Endothelial cell of umbilical vein (primary cell): ENCODE measurements around the gene PRTN3. TPM values are rescaled to one million over a fixed set of nuclear protein-coding genes. Genes with fewer than 3 reads are reported as not detected.

ENCODE experiments used
- BruUV-seq: library from RNA; stranded (reverse); fragments of 400-500 nt; replicated peaks from 2 replicates; lab custom pipeline; 2021; lab: Mats Ljungman, UMichigan
- CTCF ChIA-PET: fragments of 300-600, 350-600 bp; sonication (Branson Sonifier 250); formaldehyde crosslinking; loops from one replicate; lab custom pipeline; 2021; ENCODE audit warnings: antibody characterized with exemption, inconsistent platforms; lab: Charles Lee
- POLR2A ChIA-PET: fragments of 300-600, 350-600 bp; sonication (Branson Sonifier 250); formaldehyde crosslinking; loops from one replicate; lab custom pipeline; 2021; ENCODE audit warnings: antibody characterized with exemption, inconsistent platforms; lab: Charles Lee
- DNase-seq: peaks from one replicate; pipeline ENCODE4 v3.0.0-alpha.2; 2011; ENCODE audit warnings: low read depth, low spot score
- FAIRE-seq: peaks from 2 replicates; lab custom pipeline; 2011; peaks lifted over from hg19 to GRCh38; lab: Jason Lieb, UNC
- H2AFZ ChIP-seq: 2 replicates; pipeline ENCODE4 v1.6.0; 2012; ENCODE audit warnings: low read depth, low read length, control low read depth, inconsistent platforms
- H3K27ac ChIP-seq: 2 replicates; pipeline ENCODE4 v1.5.1; 2011; ENCODE audit warnings: low read depth, mild to moderate bottlenecking, control low read depth, low read length, moderate library complexity; ENCODE audit not compliant: insufficient read depth
- H3K27me3 ChIP-seq, 2 experiments: 2 replicates each; pipeline versions ENCODE4 v1.6.0 to v1.6.1; 2011; ENCODE audit warnings: low read length in 2 of 2, mixed read lengths in 1 of 2; ENCODE audit not compliant: control insufficient read depth in 2 of 2, insufficient read depth in 2 of 2
- H3K36me3 ChIP-seq, 2 experiments: 2 replicates in 1 of 2; 3 replicates in 1 of 2; pipeline ENCODE4 v1.5.1; 2011; ENCODE audit warnings: low read length in 2 of 2, mild to moderate bottlenecking in 1 of 2, moderate library complexity in 1 of 2; ENCODE audit not compliant: control insufficient read depth in 2 of 2, insufficient read depth in 2 of 2; ENCODE audit errors: extremely low read depth in 1 of 2
- H3K4me1 ChIP-seq: 3 replicates; pipeline ENCODE4 v1.5.1; 2011; ENCODE audit warnings: mild to moderate bottlenecking, low read length; ENCODE audit not compliant: control insufficient read depth, insufficient read depth; ENCODE audit errors: extremely low read depth
- H3K4me2 ChIP-seq: 2 replicates; pipeline ENCODE4 v1.6.1; 2011; ENCODE audit warnings: low read length, control low read depth, mixed read lengths; ENCODE audit not compliant: insufficient read depth
- H3K4me3 ChIP-seq, 3 experiments: fragments of 200-600 bp in 1 of 3; sonication (generic), shearing (Covaris generic) in 1 of 3; replicated peaks in 1 of 3; 2 replicates each; pipeline ENCODE4 v1.5.1; 2011 to 2016; ENCODE audit warnings: control low read depth in 3 of 3, low read length in 3 of 3, mild to moderate bottlenecking in 2 of 3, inconsistent platforms in 1 of 3, low read depth in 1 of 3, moderate library complexity in 1 of 3; ENCODE audit not compliant: insufficient read depth in 1 of 3
- H3K79me2 ChIP-seq: 2 replicates; pipeline ENCODE4 v1.6.0; 2012; ENCODE audit warnings: low read length, inconsistent platforms; ENCODE audit not compliant: control insufficient read depth, insufficient read depth
- H3K9ac ChIP-seq: replicated peaks from 2 replicates; pipeline ENCODE3; 2011; ENCODE audit warnings: low read length, control low read depth; ENCODE audit not compliant: insufficient read depth; ENCODE audit errors: extremely low read depth
- H3K9me1 ChIP-seq: replicated peaks from 3 replicates; pipeline ENCODE4 v1.6.0; 2011; ENCODE audit warnings: mild to moderate bottlenecking, low read length; ENCODE audit not compliant: control insufficient read depth, insufficient read depth; ENCODE audit errors: extremely low read depth
- H3K9me3 ChIP-seq: replicated peaks from 2 replicates; pipeline ENCODE4 v1.5.1; 2012; ENCODE audit warnings: low read length, inconsistent platforms; ENCODE audit not compliant: control insufficient read depth, insufficient read depth
- H4K20me1 ChIP-seq: replicated peaks from 2 replicates; pipeline ENCODE3; 2011; ENCODE audit warnings: mild to moderate bottlenecking, low read length; ENCODE audit not compliant: control insufficient read depth, insufficient read depth; ENCODE audit errors: extremely low read depth
- EZH2 ChIP-seq: IDR thresholded peaks from 2 replicates; pipeline ENCODE4 v1.6.1; 2012; ENCODE audit warnings: borderline replicate concordance, low read depth, mild to moderate bottlenecking, moderate library complexity, low read length, inconsistent platforms; ENCODE audit not compliant: severe bottlenecking
- FOS ChIP-seq: IDR thresholded peaks from 2 replicates; pipeline ENCODE4 v1.6.1; 2011; ENCODE audit warnings: mild to moderate bottlenecking, low read length, moderate library complexity, borderline replicate concordance; ENCODE audit not compliant: insufficient read depth
- GATA2 ChIP-seq: IDR thresholded peaks from 2 replicates; pipeline ENCODE4 v1.7.0; 2011; ENCODE audit warnings: low read depth, mild to moderate bottlenecking, moderate library complexity, mixed read lengths, low read length; ENCODE audit not compliant: insufficient read length, insufficient read depth
- JUN ChIP-seq: IDR thresholded peaks from 2 replicates; pipeline ENCODE4 v1.6.1; 2011; ENCODE audit warnings: borderline replicate concordance, low read depth; ENCODE audit not compliant: insufficient read length, insufficient read depth
- MYC ChIP-seq: IDR thresholded peaks from one replicate; pipeline ENCODE4 v1.6.1; 2011; ENCODE audit warnings: mild to moderate bottlenecking, low read depth, low read length
- POLR2A ChIP-seq: IDR thresholded peaks from 2 replicates; pipeline ENCODE4 v1.6.1; 2012; ENCODE audit warnings: low read depth, mild to moderate bottlenecking, control low read depth, low read length
- POLR2AphosphoS5 ChIP-seq: IDR thresholded peaks from 2 replicates; pipeline ENCODE4 v1.6.1; 2012; ENCODE audit warnings: low read depth, mild to moderate bottlenecking, control low read depth, low read length, moderate library complexity; ENCODE audit not compliant: insufficient read depth
- dilution Hi-C: fragments of 300-500 bp; cut with MboI; formaldehyde crosslinking; loops from one replicate; pipeline ENCODE4 v1.15.0; 2019; ENCODE audit warnings: low sequenced_read_pairs; ENCODE audit not compliant: extremely low pct_ligation_motif_present
- intact Hi-C: fragments of 100-400 bp; cut with micrococcal nuclease; formaldehyde crosslinking; loops from one replicate; pipeline ENCODE4 v1.10.0; 2022
- polyA plus RNA-seq, 4 experiments: library from polyadenylated mRNA; depleted of rRNA in 3 of 4; stranded (reverse) in 3 of 4; unstranded in 1 of 4; fragments of >200 nt; gene quantifications; 2 replicates each; pipeline versions ENCODE4 v1.2.1 to v1.2.3, GENCODE V29; 2011 to 2012; ENCODE audit warnings: missing spikeins in 1 of 4
- total RNA-seq: library from RNA; stranded (reverse); gene quantifications from 2 replicates; pipeline ENCODE4 v1.2.3, GENCODE V29; 2021
- TF ChIP-seq, protein P1 (sequence below): IDR thresholded peaks from 2 replicates; pipeline ENCODE4 v1.6.1; 2011; ENCODE audit not compliant: insufficient read depth, insufficient read length
- TF ChIP-seq, protein P2 (sequence below), 2 donors: IDR thresholded peaks; 1 replicate in 1 of 2; 2 replicates in 1 of 2; pipeline ENCODE4 v1.5.1; 2011; ENCODE audit warnings: low read length in 2 of 2, mild to moderate bottlenecking in 2 of 2, moderate library complexity in 2 of 2, control low read depth in 1 of 2, inconsistent platforms in 1 of 2, low read depth in 1 of 2; ENCODE audit not compliant: insufficient read depth in 1 of 2; ENCODE audit errors: extremely low read depth in 1 of 2

PRTN3 gene
- total and polyA plus RNA-seq, 2 donors (not counting 3 experiments of a cell fraction or from before 2014, with no cell fraction given) = not detected

DNA sequence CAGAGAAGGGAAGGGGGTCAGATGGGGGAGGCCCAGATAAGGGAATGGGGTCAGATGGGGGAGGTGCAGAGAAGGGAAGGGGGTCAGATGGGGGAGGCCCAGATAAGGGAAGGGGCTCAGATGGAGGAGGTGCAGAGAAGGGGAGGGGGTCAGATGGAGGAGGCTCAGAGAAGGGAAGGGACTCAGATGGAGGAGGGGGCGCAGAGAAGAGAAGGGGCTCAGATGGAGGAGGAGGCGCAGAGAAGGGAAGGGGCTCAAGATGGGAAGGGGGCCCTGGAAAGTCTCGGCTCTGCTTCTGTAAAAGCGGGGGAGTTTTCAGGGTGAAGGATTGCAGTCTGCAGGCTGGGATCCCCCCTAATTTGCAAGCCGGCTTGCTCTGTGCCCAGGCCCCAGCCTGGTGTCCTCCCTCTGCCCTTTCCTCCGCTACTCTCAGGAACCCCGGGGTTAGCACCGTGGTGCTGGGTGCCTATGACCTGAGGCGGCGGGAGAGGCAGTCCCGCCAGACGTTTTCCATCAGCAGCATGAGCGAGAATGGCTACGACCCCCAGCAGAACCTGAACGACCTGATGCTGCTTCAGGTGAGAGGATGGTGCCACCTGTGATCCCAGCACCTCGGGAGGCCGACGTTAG is 11.6 kb upstream of the PRTN3 start:
- no peak overlapping the region for H3K9ac ChIP-seq
- no peak overlapping the region for H3K4me3 ChIP-seq
- dilution Hi-C loops (no loop called here), intact Hi-C loops (no loop called here)
- CTCF ChIA-PET = no interaction called here
- FAIRE-seq (no peak), DNase-seq (no peak)
- no peaks in the 10 kb centered on the region for H3K9me1 ChIP-seq
- TF ChIP-seq, protein P1, sequence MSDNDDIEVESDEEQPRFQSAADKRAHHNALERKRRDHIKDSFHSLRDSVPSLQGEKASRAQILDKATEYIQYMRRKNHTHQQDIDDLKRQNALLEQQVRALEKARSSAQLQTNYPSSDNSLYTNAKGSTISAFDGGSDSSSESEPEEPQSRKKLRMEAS = no peak
- TF ChIP-seq EZH2 = no peak
- no peak for TF ChIP-seq POLR2AphosphoS5
- TF ChIP-seq POLR2A = no peak
- TF ChIP-seq, protein P2, sequence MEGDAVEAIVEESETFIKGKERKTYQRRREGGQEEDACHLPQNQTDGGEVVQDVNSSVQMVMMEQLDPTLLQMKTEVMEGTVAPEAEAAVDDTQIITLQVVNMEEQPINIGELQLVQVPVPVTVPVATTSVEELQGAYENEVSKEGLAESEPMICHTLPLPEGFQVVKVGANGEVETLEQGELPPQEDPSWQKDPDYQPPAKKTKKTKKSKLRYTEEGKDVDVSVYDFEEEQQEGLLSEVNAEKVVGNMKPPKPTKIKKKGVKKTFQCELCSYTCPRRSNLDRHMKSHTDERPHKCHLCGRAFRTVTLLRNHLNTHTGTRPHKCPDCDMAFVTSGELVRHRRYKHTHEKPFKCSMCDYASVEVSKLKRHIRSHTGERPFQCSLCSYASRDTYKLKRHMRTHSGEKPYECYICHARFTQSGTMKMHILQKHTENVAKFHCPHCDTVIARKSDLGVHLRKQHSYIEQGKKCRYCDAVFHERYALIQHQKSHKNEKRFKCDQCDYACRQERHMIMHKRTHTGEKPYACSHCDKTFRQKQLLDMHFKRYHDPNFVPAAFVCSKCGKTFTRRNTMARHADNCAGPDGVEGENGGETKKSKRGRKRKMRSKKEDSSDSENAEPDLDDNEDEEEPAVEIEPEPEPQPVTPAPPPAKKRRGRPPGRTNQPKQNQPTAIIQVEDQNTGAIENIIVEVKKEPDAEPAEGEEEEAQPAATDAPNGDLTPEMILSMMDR (IDR thresholded peaks at IDR 0.05; ENCODE audit: extremely low read depth in 1 of 2, insufficient read depth in 1 of 2, low read depth in 1 of 2, low read length in 2 of 2) = no peak
- no peak for TF ChIP-seq JUN
- TF ChIP-seq MYC = no peak
- TF ChIP-seq FOS = no peak
- no peak for TF ChIP-seq GATA2
- POLR2A ChIA-PET = no interaction called here
- BruUV-seq = no TSS peak
- no peaks in the 10 kb centered on the region for H4K20me1 ChIP-seq
- no peak overlapping the region for H3K4me2 ChIP-seq
- H3K79me2 ChIP-seq = no peaks in the 10 kb centered on the region
- H3K9me3 ChIP-seq = no peaks in the 10 kb centered on the region
- H3K36me3 ChIP-seq = no peaks in the 10 kb centered on the region
- H3K27ac ChIP-seq = no peak overlapping the region
- H3K4me1 ChIP-seq = no peaks in the 10 kb centered on the region
- no peaks in the 10 kb centered on the region for H3K27me3 ChIP-seq
- H2AFZ ChIP-seq = no peak overlapping the region
